Measurements from ENCODE around the gene FBXO4.
"Not testable (repeated sequence)": the region's sequence is repeated elsewhere in the genome, so short reads cannot be mapped to it uniquely, and the experiment has no call there.

The FBXO4 gene

DNA sequence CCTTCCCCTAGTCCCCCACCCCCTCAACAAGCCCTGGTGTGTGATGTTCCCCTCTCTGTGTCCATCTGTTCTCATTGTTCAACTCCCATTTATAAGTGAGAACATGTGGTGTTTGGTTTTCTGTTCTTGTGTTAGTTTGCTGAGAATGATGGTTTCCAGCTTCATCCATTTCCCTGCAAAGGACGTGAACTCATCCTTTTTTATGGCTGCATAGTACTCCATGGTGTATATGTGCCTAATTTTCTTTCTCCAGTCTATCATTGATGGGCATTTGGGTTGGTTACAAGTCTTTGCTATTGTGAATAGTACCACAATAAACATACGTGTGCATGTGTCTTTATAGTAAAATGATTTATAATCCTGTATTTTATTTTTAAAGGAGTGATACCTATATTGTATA is 57.8 kb downstream of the FBXO4 start:
- not testable (repeated sequence) for DNase-seq (ENCODE audit: low read depth)

DNA sequence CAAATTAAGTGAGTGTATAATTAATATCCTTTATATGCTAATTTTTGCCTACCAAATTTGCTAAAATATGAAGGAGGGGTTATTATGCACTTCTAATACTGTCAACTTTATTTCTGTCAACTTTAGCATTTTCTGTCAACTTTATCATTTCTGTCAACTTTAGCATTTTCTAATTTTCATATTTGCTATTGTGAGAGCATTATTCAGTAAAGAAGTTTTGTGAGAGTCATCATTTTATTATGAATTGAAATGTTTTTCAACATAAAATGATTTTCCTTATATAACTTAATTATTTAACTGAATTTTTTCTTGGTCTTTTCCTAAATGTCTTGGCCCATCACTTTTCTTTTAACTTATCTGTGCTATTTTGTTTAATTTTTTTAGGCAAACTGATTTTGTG is 58.2 kb downstream of the FBXO4 start:
- DNase-seq (ENCODE audit: low read depth): no peak

DNA sequence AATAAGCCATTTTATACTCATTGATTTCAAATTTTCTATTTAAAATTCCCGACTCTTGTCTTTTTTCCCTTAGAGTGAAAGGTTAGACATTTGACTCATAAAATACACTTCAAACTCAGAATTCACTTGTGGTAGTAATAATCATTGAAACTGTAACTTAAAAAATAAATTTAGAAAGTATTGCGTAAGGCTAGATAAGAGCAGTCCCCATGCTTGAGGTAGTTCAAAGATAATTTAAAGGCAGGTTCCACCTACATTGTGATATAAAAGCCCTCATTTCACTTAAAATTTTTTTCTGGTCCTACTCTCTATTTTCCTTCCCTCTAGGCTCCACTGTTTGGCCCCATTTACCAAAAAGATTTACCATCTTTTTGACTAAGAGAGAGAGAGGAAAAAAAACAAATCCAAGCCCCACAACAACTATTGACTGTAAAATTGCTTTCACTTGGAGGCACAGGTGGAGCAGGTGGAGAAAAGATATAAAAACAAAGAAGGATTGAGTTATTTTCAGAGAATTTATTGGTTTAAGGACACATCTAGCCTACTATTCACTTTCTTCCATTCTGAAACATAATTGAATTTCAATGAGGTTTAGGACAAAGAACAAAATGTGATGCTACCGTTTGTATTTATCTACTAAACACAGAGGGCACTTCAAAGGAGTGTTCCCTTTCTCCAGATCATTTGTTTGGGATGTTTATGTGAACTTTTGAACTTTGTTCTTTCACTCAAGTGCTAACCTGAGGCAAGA is 61.0 kb downstream of the FBXO4 start:
- DNase-seq (ENCODE audit: low read depth): no peak

Data from activated T-helper 1 cell treated with Interleukin-2 at 50 U/mL for 16 hours (primary cell).